Measurements from ENCODE around the gene MAP4K3.

- TF ChIP-seq CTCF (IDR thresholded peaks at IDR 0.05) (no peak), POLR2AphosphoS5 (IDR thresholded peaks at IDR 0.05) (no peak), POLR2A (IDR thresholded peaks at IDR 0.05) (no peak)
These were observed 132.9 kb downstream of the MAP4K3 start for GRCh38 chr2:39304200-39304599.

All from breast epithelium (tissue), 3 donors.